Activated naive CD4-positive, alpha-beta T cell treated with anti-CD3 and anti-CD28 coated beads, Interleukin-2, amount 50 U/mL, for 24 hours (primary cell): Measurements from ENCODE around the gene MUSK.
"Not testable (repeated sequence)": the region's sequence is repeated elsewhere in the genome, so short reads cannot be mapped to it uniquely, and the experiment has no call there.

ENCODE experiments used
- H3K27ac Mint-ChIP-seq: one replicate; pipeline ENCODE4 v1.8.0; 2021; ENCODE audit warnings: mild to moderate bottlenecking, mixed read lengths
- H3K27me3 Mint-ChIP-seq: one replicate; pipeline ENCODE4 v1.8.0; 2021; ENCODE audit warnings: mixed read lengths
- H3K36me3 Mint-ChIP-seq: one replicate; pipeline ENCODE4 v1.8.0; 2021; ENCODE audit warnings: mixed read lengths
- H3K4me1 Mint-ChIP-seq: one replicate; pipeline ENCODE4 v1.8.0; 2021; ENCODE audit warnings: mixed read lengths
- H3K4me3 Mint-ChIP-seq: one replicate; pipeline ENCODE4 v1.8.0; 2021; ENCODE audit warnings: mild to moderate bottlenecking, mixed read lengths
- H3K9me3 Mint-ChIP-seq: one replicate; pipeline ENCODE4 v1.8.0; 2021; ENCODE audit warnings: mixed read lengths

MUSK gene

DNA sequence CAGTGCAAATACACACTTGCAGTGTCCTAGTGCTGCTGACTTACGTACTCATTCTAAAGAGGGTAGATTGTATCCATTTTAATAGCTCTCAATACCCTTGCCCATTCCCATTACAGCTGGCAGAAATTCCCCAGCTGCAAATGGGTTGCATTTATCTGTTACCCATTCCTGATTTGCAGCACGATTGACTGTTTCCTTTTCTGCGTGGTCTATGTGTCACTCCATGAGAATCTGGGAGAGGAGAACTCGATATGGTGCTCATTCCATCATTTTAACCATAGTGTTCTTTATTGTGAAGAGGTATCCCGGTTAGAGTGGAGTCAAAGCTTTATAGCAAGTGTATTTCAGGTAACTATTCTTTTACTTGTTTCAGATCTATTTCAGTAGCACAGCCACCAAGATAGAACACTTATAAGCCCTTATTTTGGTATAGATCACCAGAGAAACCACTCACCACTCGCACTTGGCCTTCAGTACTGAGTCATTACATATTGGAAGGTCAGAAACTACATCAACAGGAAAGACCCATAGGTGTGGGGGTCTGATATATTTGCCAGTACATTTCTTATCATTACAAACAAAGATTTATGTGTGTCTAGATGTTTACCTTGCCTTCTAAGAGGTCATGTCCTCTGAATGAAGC is 139.5 kb downstream of the MUSK start:
- H3K9me3 Mint-ChIP-seq: no peaks in the 10 kb centered on the region
- H3K27me3 Mint-ChIP-seq: no peaks in the 10 kb centered on the region
- no peak overlapping the region for H3K4me3 Mint-ChIP-seq
- no peaks in the 10 kb centered on the region for H3K4me1 Mint-ChIP-seq
- no peaks in the 10 kb centered on the region for H3K36me3 Mint-ChIP-seq
- H3K27ac Mint-ChIP-seq: no peak overlapping the region

DNA sequence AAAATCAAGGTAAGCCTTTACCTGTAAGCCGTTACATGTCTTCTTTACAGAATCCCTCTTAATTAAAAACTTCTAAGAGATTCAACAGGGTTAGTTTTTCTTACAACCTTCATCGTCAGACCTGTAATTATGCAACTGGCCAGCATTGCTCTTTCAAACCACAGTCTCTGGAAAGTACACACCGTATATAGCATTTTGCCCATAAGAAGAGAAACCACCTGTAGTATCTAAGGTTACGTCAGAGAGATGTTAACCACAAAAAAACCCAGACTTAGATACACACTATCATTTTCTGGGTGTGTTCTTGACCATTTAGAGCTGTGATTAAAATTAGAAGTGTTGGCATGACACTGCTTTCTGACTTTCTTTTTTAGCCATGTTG is 140.0 kb downstream of the MUSK start:
- H3K9me3 Mint-ChIP-seq: no peaks in the 10 kb centered on the region
- H3K36me3 Mint-ChIP-seq: no peaks in the 10 kb centered on the region
- H3K27ac Mint-ChIP-seq: no peak overlapping the region
- no peaks in the 10 kb centered on the region for H3K27me3 Mint-ChIP-seq
- H3K4me3 Mint-ChIP-seq: no peak overlapping the region
- H3K4me1 Mint-ChIP-seq: no peaks in the 10 kb centered on the region

DNA sequence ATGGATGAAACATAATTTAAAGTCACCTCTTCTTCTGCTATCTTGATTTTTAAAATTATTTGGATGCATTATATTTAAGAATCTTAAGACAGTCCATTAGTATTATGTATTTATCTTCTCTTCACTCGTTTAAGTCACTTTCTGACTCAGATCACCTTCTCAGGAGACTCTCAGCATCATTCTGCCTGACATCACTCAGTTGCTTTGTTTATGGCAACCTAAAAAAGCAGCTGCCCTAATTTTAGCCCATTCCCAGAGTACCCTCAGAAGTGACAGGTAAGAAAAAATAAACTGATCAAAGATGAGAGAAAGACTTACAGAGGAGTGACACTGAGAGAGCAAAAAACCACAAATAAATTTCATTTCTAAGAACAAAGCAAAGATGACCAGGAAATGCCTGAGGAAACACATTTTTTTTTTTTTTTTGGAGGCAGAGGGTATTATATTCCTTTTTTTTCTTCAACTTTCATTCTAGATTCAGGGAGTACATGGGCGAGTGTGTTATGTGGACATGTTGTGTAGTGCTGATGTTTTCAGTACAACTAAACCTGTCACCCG is 140.5 kb downstream of the MUSK start:
- H3K36me3 Mint-ChIP-seq: no peaks in the 10 kb centered on the region
- H3K4me1 Mint-ChIP-seq: no peaks in the 10 kb centered on the region
- no peaks in the 10 kb centered on the region for H3K27me3 Mint-ChIP-seq
- H3K9me3 Mint-ChIP-seq: no peaks in the 10 kb centered on the region
- no peak overlapping the region for H3K27ac Mint-ChIP-seq
- H3K4me3 Mint-ChIP-seq: no peak overlapping the region

DNA sequence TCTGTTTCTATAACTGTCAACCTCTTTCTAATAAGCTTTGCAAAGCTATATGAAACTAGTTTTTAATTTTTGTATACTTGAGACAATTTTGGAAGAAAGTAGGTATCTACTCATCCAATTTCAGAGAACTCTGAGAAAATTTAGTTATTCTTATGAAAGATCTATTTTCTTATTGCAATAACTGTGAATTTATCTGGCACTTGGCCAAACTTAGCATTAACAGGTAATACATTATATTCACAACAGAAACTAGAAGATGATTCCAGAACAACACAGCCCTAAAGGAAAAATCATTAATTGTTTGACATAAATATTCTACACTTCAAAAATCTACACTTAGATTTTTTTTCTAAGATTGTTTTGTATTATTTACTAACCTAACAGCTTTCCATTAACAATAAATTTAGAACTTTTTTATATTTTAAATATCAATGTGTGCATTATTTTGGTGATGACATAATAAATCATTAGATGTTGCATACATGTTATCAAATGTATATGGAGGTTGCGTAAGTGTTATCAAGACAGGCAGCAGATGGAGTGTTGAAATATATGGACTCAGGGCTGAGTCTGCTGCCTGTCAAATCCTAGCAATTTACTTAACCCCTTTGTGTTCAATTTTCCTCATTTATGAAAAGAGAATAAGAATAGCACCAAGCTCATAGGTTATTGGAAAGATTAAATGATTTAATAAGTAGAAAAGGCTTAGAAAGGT is 141.8 kb downstream of the MUSK start:
- Mint-ChIP-seq H3K27ac (no peak overlapping the region), H3K36me3 (no peaks in the 10 kb centered on the region), H3K27me3 (no peaks in the 10 kb centered on the region), H3K9me3 (no peaks in the 10 kb centered on the region), H3K4me3 (no peak overlapping the region), H3K4me1 (no peaks in the 10 kb centered on the region)

DNA sequence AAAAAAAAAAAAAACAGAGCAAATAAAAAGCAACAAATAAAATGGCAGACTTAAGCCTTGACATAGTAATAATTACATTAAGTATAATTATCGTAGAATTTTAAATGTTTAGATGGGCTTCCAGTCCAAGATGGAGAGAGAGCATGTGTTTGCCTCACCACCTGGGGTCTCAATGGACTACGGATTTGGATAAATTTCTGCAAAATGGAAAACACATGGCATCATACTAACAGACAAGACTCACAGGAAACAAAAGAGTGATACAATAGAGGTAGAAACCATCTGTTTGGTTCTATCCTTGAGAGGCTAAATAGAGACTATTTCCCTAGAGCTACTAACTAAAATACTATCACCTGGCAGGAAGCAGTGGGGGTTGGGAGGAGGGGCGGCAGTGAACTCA is 144.3 kb downstream of the MUSK start:
- H3K27me3 Mint-ChIP-seq: peaks cover 2% of the 10 kb centered on the region

DNA sequence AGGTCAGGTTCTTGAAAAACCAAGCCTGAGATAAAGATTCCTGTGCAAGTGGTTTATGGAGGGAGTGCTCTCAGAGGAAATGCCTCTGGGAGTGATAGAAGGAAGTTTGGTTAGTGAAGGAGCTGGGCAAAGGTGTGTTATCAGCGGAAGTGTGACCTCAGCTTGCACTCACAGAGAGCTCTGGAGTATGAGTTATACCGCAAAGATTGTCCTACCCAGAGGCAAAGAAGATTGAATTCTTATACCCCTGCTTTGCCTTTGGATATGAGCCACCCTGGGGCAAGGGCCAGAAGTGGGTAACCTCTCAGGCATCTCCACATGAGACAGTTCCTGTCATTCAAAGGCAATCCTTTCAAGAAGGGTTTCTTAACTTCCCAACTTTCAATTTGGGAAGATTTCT is 145.6 kb downstream of the MUSK start:
- no peak overlapping the region for H3K27ac Mint-ChIP-seq
- H3K36me3 Mint-ChIP-seq: no peaks in the 10 kb centered on the region
- H3K4me3 Mint-ChIP-seq: no peak overlapping the region
- H3K27me3 Mint-ChIP-seq: peaks cover 2% of the 10 kb centered on the region
- no peaks in the 10 kb centered on the region for H3K4me1 Mint-ChIP-seq
- no peaks in the 10 kb centered on the region for H3K9me3 Mint-ChIP-seq

More for the DNA sequence above, 144.3 kb downstream of the MUSK start:
- Mint-ChIP-seq H3K4me1 (no peaks in the 10 kb centered on the region), H3K9me3 (no peaks in the 10 kb centered on the region), H3K4me3 (no peak overlapping the region), H3K27ac (no peak overlapping the region), H3K36me3 (no peaks in the 10 kb centered on the region)

DNA sequence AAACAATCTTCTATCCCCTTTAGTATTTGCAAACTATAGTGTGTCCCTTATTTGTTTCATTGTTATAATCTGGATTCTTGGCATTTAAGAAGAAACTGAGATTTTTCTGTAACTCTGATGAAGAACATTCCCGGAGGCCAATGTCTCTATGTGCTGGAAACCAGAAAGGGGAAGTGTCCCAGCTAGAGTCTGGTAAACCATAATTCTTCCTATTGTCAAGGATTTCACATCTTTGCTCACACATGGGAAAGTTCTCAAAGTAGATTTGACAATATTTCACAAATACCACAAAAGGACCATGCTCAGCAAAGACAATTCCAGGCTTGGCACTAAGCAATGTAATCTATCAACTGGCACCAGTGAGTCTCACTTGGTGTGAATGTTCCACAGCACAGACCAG is 146.8 kb downstream of the MUSK start:
- H3K27me3 Mint-ChIP-seq: peaks cover 2% of the 10 kb centered on the region
- no peaks in the 10 kb centered on the region for H3K36me3 Mint-ChIP-seq
- H3K4me3 Mint-ChIP-seq: no peak overlapping the region
- no peaks in the 10 kb centered on the region for H3K9me3 Mint-ChIP-seq
- no peaks in the 10 kb centered on the region for H3K4me1 Mint-ChIP-seq
- H3K27ac Mint-ChIP-seq: no peak overlapping the region

DNA sequence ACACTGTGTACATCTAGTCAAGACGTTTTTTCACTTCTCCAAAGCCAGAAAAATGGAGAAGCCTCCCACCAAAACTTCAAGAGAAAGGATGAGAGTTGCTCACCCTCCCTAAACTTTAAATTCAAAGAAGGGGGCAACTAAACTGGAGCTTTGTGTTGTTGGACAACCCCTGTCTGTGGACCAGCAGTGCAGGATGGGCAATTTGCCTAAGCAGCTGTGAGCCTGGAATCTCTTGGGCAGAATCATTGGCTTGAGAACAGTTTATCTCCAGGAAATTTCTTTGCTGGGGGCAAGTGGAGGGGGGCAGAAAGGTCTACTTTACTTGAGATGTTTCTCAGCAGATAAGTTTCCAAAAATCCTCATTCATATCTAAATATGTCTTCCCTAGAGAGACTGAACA is 151.8 kb downstream of the MUSK start:
- H3K4me1 Mint-ChIP-seq: no peaks in the 10 kb centered on the region
- no peak overlapping the region for H3K27ac Mint-ChIP-seq
- no peak overlapping the region for H3K4me3 Mint-ChIP-seq
- H3K36me3 Mint-ChIP-seq: no peaks in the 10 kb centered on the region
- H3K27me3 Mint-ChIP-seq: peaks cover 2% of the 10 kb centered on the region
- no peaks in the 10 kb centered on the region for H3K9me3 Mint-ChIP-seq

DNA sequence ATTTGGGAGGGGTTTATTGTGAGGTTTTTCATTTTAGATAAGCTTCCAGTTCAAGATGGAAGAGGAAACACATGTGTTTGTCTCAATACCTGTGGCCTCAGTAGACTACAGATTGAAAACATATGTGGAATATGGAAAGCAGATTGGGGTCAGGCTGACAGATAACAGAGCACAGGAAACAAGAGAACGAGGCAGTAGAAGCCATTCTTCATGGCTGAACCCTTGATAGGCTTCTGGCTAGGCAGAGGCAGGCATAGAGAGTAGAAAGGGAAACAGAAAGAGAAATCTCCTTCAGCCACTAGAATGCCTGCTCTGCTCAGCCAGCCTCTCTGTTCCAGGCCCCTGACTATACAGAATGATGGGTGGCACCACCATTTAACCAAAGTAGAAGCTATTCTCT is 152.5 kb downstream of the MUSK start:
- Mint-ChIP-seq H3K36me3 (no peaks in the 10 kb centered on the region), H3K27ac (no peak overlapping the region), H3K27me3 (peaks cover 2% of the 10 kb centered on the region), H3K4me1 (no peaks in the 10 kb centered on the region), H3K4me3 (no peak overlapping the region), H3K9me3 (no peaks in the 10 kb centered on the region)

DNA sequence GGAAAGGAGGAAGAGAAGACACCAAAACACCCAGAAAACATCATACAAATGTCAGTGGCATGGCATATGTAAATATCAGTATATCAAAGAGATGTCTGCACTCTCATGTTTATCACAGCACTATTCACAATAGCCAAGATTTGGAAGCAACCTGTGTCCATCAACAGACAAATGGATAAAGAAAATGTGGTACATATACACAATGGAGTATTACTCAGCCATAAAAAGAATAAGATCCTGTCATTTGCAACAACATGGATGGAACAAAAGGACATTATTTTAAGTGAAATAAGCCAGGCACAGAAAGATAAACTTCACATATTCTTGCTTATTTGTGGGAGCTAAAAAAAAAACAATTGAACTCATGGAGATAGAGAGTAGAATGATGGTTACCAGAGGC is 156.5 kb downstream of the MUSK start:
- H3K27me3 Mint-ChIP-seq, H3K4me3 Mint-ChIP-seq, H3K27ac Mint-ChIP-seq, H3K9me3 Mint-ChIP-seq, H3K36me3 Mint-ChIP-seq, H3K4me1 Mint-ChIP-seq: not testable (repeated sequence)

DNA sequence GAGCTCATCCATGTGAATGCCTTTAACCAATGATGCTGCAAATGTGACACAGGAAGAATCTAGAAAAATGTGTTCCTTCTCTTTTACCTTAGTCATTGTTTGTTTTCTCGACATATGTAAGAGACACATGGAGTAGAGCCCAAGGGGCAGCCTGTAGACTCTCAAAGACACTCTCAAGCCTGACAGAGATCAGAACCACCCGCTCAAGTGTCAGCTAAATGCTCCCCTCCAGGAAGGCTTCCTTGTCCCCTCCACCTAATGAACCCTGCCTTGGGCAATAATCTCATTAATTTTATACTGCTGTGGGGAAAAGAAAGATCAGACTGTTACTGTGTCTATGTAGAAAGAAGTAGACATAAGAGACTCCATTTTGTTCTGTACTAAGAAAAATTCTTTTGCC is 157.4 kb downstream of the MUSK start:
- Mint-ChIP-seq H3K4me3 (no peak overlapping the region), H3K4me1 (no peaks in the 10 kb centered on the region), H3K9me3 (no peaks in the 10 kb centered on the region), H3K36me3 (no peaks in the 10 kb centered on the region), H3K27me3 (peaks cover 1% of the 10 kb centered on the region), H3K27ac (no peak overlapping the region)

DNA sequence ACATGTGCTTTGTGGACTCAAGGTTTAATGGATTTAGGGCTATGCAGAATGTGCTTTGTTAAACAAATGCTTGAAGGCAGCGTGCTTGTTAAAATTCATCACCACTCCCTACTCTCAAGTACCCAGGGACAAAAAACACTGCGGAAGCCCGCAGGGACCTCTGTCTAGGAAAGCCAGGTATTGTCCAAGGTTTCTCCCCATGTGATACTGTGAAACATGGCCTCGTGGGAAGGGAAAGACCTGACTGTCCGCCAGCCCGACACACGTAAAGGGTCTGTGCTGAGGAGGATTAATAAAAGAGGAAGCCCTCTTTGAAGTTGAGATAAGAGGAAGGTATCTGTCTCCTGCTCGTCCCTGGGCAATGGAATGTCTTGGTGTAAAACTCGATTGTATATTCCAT is 157.8 kb downstream of the MUSK start:
- not testable (repeated sequence) for H3K4me3 Mint-ChIP-seq, H3K9me3 Mint-ChIP-seq, H3K27ac Mint-ChIP-seq, H3K4me1 Mint-ChIP-seq, H3K27me3 Mint-ChIP-seq, H3K36me3 Mint-ChIP-seq

DNA sequence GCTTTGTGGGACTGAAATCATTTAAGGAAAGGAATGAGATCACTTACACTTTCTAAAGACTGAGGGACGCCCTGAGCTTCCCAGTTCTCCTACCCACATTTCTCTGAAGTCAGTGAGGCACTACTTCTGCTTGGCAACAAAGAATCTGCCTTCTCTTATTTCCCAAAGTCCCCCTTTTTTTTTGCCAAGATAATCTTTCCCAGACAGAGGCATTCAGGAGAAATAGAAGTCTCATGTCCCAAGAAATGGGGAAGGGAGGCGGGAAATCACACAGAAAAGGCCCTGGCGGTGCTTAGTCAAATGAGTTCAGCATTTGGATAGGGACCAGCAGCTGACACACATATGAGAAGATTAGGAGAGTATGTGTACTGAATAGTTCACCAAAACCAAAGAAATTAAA is 159.7 kb downstream of the MUSK start:
- Mint-ChIP-seq H3K27ac (no peak overlapping the region), H3K4me3 (no peak overlapping the region), H3K36me3 (no peaks in the 10 kb centered on the region), H3K9me3 (no peaks in the 10 kb centered on the region), H3K27me3 (peaks cover 1% of the 10 kb centered on the region), H3K4me1 (no peaks in the 10 kb centered on the region)

DNA sequence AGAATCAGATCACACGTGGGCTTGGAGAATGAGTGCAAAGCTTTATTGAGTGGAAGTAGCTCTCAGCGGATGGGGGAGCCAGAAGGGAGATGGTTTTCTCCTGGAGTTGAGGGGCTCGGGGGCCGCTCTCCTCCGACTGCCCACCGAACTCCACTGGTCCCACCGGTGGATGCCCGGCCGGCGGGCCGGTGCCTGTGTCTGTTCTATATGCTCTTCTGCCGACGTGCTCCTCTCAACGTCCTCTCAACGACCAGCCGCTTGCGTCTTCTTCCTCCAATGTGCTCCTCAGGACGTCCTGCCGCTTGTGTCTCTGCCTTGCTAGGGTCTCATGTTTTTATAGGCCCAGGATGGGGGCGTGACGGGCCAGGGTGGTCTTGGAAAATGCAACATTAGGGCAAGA is 161.9 kb downstream of the MUSK start:
- no peak overlapping the region for H3K4me3 Mint-ChIP-seq
- no peaks in the 10 kb centered on the region for H3K4me1 Mint-ChIP-seq
- peaks cover 1% of the 10 kb centered on the region for H3K27me3 Mint-ChIP-seq
- H3K27ac Mint-ChIP-seq: no peak overlapping the region
- no peaks in the 10 kb centered on the region for H3K36me3 Mint-ChIP-seq
- H3K9me3 Mint-ChIP-seq: no peaks in the 10 kb centered on the region

DNA sequence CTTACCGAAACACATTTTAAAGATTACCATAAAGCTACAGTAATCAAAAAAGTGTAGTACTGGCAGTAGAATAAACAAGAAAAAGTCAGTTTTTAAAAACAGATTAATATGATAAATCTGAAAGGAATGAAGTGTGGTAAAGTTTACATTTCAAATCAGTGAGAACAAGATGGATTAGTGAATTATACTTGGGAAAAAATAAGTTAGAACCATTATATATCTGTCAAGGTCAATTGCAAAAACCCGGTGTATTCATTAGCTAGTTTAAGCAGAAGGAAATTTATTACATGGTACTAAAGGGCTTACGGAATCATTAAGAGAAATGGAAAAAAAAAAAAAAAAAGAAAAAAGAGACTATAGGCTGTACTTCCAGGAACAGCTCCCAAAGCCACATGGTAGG is 164.3 kb downstream of the MUSK start:
- Mint-ChIP-seq H3K36me3 (no peaks in the 10 kb centered on the region), H3K4me3 (no peak overlapping the region), H3K9me3 (no peaks in the 10 kb centered on the region), H3K27ac (no peak overlapping the region), H3K27me3 (peaks cover 1% of the 10 kb centered on the region), H3K4me1 (no peaks in the 10 kb centered on the region)

DNA sequence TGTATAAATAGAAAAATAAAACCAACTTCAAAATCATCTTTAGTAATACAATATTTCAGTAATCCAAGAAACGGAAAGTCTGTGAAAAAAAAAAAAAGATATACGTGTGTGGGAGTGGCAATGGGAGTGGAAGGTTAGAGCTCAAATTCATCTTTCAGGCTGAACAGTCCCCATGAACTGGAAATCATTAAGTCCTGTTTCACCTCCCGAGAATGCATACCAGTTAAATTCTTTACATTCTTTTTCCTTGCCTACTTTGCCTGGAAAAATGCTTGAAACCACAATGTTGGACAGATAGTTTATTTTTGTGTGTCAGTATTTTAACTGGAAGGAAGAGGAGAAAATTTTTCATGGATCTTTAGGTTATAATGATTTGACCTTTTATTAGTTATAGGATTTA is 166.8 kb downstream of the MUSK start:
- Mint-ChIP-seq H3K4me3 (no peak overlapping the region), H3K36me3 (no peaks in the 10 kb centered on the region), H3K9me3 (no peaks in the 10 kb centered on the region), H3K27me3 (peaks cover 1% of the 10 kb centered on the region), H3K27ac (no peak overlapping the region), H3K4me1 (no peaks in the 10 kb centered on the region)

DNA sequence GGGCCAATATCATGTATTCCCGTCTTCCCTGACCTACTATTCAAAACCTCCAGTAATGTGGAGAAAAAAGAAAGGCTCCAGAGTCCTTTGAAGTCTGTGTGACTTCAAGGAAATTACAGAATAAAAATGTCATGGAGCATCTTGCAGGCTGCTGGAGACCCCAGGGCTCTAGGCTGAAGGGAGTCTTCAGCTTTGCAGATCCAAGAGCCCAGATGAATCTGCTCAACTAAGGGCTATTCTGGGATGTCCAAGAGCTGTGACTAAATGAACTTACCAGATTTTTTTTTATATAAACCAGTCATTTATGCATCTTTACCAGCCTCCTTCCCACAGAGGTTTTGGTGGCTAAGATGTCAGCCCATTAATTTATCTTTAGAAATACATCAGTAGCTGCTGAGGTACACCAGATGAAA is 167.3 kb downstream of the MUSK start:
- no peaks in the 10 kb centered on the region for H3K9me3 Mint-ChIP-seq
- no peak overlapping the region for H3K27ac Mint-ChIP-seq
- no peaks in the 10 kb centered on the region for H3K36me3 Mint-ChIP-seq
- no peaks in the 10 kb centered on the region for H3K27me3 Mint-ChIP-seq
- no peak overlapping the region for H3K4me3 Mint-ChIP-seq
- no peaks in the 10 kb centered on the region for H3K4me1 Mint-ChIP-seq
